NB4 (cell line): ENCODE data around the gene RER1.

Experiments
- CTCF ChIP-seq: IDR thresholded peaks from one replicate; pipeline ENCODE4 v1.5.1; 2012; ENCODE audit warnings: low read depth, low read length
- POLR2A ChIP-seq: IDR thresholded peaks from 2 replicates; pipeline ENCODE4 v1.6.1; 2011; ENCODE audit warnings: mild to moderate bottlenecking; ENCODE audit not compliant: insufficient read length; ENCODE audit errors: extremely low read depth

DNA sequence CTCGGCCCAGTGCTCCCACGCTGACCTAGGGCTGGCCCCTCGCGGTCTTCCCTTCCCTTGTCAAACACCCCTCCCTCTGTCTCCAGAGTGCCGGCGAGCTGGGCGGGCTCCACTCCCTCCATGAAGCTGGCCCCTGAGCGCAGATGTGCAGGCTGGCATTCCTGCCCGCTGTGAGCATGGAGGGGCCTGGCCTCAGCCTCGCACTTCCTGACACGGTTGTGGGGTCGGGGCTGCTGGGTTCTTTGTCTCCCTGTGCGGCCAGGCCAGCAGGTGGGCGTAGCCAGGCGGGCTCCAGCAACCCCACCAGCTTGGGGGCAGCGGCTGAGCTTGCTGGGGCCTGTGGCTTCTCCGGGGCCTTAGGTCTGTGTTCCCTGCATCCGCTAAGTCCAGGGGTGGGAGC, 34.9 kb downstream of the RER1 start:
- TF ChIP-seq CTCF (no peak), POLR2A (no peak)
